HepG2 (cell line): ENCODE data around the gene COPZ2. TPM values are rescaled to one million over a fixed set of nuclear protein-coding genes. Genes with fewer than 3 reads are reported as not detected.
A peak's percentile ranks its signal among the peaks of the same experiment; 100 is the strongest.

Experiments used
- FOXP1 ChIP-seq, 2 experiments: fragments of 450-650 bp in 1 of 2; IDR thresholded peaks; 2 replicates each; pipeline ENCODE4 v1.6.1; 2017 to 2018; ENCODE audit warnings: antibody characterized with exemption in 1 of 2
- PHF8 ChIP-seq: sonication (generic); formaldehyde crosslinking; IDR thresholded peaks from 2 replicates; pipeline ENCODE4 v1.5.0; 2020; ENCODE audit warnings: missing genetic modification reagents
- REPIN1 ChIP-seq: sonication (generic); formaldehyde crosslinking; IDR thresholded peaks from 2 replicates; pipeline ENCODE4 v1.8.0; 2022; ENCODE audit warnings: missing genetic modification reagents, low read depth, mild to moderate bottlenecking, borderline replicate concordance
- RFX5 ChIP-seq: IDR thresholded peaks from 2 replicates; pipeline ENCODE4 v1.6.1; 2011; ENCODE audit warnings: low read depth, low read length, improper control_type of control experiment
- TBP ChIP-seq: sonication (generic); formaldehyde crosslinking; IDR thresholded peaks from 2 replicates; pipeline ENCODE4 v1.5.0; 2020; ENCODE audit warnings: missing genetic modification reagents
- ZFP36 ChIP-seq: fragments of 150-350 bp; IDR thresholded peaks from 2 replicates; pipeline ENCODE4 v1.6.1; 2018; ENCODE audit warnings: borderline replicate concordance, low read length, low read depth; ENCODE audit not compliant: partially characterized antibody
- ZNF782 ChIP-seq: sonication (generic); formaldehyde crosslinking; IDR thresholded peaks from 2 replicates; pipeline ENCODE4 v1.4.0; 2020; ENCODE audit warnings: missing genetic modification reagents, mild to moderate bottlenecking, borderline replicate concordance
- polyA plus RNA-seq, 8 experiments: library from polyadenylated mRNA; depleted of rRNA in 3 of 8; stranded (reverse) in 7 of 8; unstranded in 1 of 8; fragments of >200 nt; fragmentation: Illumina TruSeq in 4 of 8; extraction: Trizol in 4 of 8; gene quantifications; 2 replicates each; pipeline versions ENCODE4 v1.2.1 to v1.2.3, GENCODE V29; 2011 to 2016; ENCODE audit warnings: low read depth in 4 of 8, missing spikeins in 1 of 8, mixed read lengths in 1 of 8; ENCODE audit not compliant: insufficient read depth in 1 of 8
- total RNA-seq, 5 experiments: library from RNA; depleted of rRNA; stranded (reverse); fragments of >200 nt; fragmentation: Illumina TruSeq; extraction: Trizol; gene quantifications; 2 replicates each; pipeline ENCODE4 v1.2.3, GENCODE V29; 2016; ENCODE audit warnings: low read depth in 1 of 5
- TF ChIP-seq, protein P1 (sequence below): sonication (generic); formaldehyde crosslinking; IDR thresholded peaks from 2 replicates; pipeline ENCODE4 v1.5.1; 2020; ENCODE audit warnings: mild to moderate bottlenecking, missing genetic modification reagents, borderline replicate concordance
- TF ChIP-seq, protein P2 (sequence below): sonication (generic); formaldehyde crosslinking; IDR thresholded peaks from 2 replicates; pipeline ENCODE4 v1.4.0; 2020; ENCODE audit warnings: missing genetic modification reagents
- TF ChIP-seq, protein P3 (sequence below): sonication (generic); formaldehyde crosslinking; IDR thresholded peaks from 2 replicates; pipeline ENCODE4 v1.4.0; 2020; ENCODE audit warnings: mild to moderate bottlenecking, missing genetic modification reagents
- TF ChIP-seq, protein P4 (sequence below): sonication (generic); formaldehyde crosslinking; IDR thresholded peaks from 2 replicates; pipeline ENCODE4 v1.8.1; 2022; ENCODE audit warnings: mild to moderate bottlenecking, missing genetic modification reagents

Gene COPZ2
- total and polyA plus RNA-seq, 2 of the 13 experiments (the other 11 are each of a cell fraction or from before 2014, with no cell fraction given), result 0.61 to 1.5 TPM

DNA sequence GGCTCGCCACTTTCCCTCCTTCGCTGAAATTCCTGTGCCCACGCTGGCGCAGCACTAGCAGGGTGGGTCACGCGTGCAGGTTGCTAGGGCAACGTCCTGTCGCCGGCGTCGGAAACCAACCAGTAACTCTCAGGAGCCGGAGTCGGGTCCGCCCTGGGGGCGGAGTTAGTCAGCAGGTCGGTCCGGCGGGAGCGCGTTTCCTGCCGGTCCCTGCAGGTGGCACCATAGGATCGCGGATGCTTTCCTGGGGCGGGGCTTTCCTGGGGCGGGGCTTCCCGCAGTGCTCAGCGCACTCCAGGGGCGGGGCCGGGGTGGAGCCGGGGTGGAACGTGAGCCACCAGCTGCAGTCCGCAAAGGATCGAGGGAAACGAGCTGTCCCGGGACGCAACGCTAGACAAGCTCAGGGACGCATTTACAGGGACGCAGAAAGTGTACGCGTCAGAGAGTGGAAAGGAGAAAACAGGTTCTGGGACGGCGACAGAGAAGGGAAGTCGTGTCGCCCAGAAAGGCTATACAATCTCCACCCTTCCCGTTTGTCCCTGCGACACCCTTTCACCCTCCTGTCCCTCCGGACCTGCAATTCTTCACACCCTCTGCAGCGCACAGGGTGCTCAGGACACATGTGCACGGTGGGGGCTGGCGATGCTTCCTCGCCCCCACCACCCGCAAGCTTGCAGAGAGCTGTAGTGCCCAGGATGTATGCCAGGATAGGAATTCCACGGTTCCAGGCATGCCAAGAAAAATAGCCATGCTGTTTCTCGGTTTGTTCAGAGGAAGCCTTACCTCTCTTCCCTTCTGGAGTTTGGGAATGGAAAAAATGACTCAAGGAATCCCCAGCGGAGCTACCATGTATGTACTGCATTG is 12.3 kb downstream of the COPZ2 start (continued):
- TF ChIP-seq, protein P1, sequence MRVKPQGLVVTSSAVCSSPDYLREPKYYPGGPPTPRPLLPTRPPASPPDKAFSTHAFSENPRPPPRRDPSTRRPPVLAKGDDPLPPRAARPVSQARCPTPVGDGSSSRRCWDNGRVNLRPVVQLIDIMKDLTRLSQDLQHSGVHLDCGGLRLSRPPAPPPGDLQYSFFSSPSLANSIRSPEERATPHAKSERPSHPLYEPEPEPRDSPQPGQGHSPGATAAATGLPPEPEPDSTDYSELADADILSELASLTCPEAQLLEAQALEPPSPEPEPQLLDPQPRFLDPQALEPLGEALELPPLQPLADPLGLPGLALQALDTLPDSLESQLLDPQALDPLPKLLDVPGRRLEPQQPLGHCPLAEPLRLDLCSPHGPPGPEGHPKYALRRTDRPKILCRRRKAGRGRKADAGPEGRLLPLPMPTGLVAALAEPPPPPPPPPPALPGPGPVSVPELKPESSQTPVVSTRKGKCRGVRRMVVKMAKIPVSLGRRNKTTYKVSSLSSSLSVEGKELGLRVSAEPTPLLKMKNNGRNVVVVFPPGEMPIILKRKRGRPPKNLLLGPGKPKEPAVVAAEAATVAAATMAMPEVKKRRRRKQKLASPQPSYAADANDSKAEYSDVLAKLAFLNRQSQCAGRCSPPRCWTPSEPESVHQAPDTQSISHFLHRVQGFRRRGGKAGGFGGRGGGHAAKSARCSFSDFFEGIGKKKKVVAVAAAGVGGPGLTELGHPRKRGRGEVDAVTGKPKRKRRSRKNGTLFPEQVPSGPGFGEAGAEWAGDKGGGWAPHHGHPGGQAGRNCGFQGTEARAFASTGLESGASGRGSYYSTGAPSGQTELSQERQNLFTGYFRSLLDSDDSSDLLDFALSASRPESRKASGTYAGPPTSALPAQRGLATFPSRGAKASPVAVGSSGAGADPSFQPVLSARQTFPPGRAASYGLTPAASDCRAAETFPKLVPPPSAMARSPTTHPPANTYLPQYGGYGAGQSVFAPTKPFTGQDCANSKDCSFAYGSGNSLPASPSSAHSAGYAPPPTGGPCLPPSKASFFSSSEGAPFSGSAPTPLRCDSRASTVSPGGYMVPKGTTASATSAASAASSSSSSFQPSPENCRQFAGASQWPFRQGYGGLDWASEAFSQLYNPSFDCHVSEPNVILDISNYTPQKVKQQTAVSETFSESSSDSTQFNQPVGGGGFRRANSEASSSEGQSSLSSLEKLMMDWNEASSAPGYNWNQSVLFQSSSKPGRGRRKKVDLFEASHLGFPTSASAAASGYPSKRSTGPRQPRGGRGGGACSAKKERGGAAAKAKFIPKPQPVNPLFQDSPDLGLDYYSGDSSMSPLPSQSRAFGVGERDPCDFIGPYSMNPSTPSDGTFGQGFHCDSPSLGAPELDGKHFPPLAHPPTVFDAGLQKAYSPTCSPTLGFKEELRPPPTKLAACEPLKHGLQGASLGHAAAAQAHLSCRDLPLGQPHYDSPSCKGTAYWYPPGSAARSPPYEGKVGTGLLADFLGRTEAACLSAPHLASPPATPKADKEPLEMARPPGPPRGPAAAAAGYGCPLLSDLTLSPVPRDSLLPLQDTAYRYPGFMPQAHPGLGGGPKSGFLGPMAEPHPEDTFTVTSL (CRISPR knock-in tag), result peak; percentile 14; the same call in 1 of the 2 replicates
- no peak for TF ChIP-seq ZNF782 (CRISPR knock-in tag)
- TF ChIP-seq, protein P2, sequence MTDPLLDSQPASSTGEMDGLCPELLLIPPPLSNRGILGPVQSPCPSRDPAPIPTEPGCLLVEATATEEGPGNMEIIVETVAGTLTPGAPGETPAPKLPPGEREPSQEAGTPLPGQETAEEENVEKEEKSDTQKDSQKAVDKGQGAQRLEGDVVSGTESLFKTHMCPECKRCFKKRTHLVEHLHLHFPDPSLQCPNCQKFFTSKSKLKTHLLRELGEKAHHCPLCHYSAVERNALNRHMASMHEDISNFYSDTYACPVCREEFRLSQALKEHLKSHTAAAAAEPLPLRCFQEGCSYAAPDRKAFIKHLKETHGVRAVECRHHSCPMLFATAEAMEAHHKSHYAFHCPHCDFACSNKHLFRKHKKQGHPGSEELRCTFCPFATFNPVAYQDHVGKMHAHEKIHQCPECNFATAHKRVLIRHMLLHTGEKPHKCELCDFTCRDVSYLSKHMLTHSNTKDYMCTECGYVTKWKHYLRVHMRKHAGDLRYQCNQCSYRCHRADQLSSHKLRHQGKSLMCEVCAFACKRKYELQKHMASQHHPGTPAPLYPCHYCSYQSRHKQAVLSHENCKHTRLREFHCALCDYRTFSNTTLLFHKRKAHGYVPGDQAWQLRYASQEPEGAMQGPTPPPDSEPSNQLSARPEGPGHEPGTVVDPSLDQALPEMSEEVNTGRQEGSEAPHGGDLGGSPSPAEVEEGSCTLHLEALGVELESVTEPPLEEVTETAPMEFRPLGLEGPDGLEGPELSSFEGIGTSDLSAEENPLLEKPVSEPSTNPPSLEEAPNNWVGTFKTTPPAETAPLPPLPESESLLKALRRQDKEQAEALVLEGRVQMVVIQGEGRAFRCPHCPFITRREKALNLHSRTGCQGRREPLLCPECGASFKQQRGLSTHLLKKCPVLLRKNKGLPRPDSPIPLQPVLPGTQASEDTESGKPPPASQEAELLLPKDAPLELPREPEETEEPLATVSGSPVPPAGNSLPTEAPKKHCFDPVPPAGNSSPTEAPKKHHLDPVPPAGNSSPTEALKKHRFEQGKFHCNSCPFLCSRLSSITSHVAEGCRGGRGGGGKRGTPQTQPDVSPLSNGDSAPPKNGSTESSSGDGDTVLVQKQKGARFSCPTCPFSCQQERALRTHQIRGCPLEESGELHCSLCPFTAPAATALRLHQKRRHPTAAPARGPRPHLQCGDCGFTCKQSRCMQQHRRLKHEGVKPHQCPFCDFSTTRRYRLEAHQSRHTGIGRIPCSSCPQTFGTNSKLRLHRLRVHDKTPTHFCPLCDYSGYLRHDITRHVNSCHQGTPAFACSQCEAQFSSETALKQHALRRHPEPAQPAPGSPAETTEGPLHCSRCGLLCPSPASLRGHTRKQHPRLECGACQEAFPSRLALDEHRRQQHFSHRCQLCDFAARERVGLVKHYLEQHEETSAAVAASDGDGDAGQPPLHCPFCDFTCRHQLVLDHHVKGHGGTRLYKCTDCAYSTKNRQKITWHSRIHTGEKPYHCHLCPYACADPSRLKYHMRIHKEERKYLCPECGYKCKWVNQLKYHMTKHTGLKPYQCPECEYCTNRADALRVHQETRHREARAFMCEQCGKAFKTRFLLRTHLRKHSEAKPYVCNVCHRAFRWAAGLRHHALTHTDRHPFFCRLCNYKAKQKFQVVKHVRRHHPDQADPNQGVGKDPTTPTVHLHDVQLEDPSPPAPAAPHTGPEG (CRISPR knock-in tag), result no peak; the same call in 1 of the 2 replicates
- 0 out of 2 replicates have a peak, but pooled peaks have one; percentile 82 for TF ChIP-seq TBP (CRISPR knock-in tag)
- TF ChIP-seq RFX5, result peak; percentile 60; the same call in 1 of the 2 replicates
- no peak for TF ChIP-seq FOXP1 (IDR thresholded peaks at IDR 0.05)
- no peak; the same call in 1 of the 2 replicates for TF ChIP-seq FOXP1 (CRISPR knock-in tag; IDR thresholded peaks at IDR 0.05)
- TF ChIP-seq, protein P3, sequence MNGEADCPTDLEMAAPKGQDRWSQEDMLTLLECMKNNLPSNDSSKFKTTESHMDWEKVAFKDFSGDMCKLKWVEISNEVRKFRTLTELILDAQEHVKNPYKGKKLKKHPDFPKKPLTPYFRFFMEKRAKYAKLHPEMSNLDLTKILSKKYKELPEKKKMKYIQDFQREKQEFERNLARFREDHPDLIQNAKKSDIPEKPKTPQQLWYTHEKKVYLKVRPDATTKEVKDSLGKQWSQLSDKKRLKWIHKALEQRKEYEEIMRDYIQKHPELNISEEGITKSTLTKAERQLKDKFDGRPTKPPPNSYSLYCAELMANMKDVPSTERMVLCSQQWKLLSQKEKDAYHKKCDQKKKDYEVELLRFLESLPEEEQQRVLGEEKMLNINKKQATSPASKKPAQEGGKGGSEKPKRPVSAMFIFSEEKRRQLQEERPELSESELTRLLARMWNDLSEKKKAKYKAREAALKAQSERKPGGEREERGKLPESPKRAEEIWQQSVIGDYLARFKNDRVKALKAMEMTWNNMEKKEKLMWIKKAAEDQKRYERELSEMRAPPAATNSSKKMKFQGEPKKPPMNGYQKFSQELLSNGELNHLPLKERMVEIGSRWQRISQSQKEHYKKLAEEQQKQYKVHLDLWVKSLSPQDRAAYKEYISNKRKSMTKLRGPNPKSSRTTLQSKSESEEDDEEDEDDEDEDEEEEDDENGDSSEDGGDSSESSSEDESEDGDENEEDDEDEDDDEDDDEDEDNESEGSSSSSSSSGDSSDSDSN (CRISPR knock-in tag), result peak; percentile 28; the same call in 1 of the 2 replicates
- 0 out of 2 replicates have a peak, but pooled peaks have one; percentile 28 for TF ChIP-seq PHF8
- TF ChIP-seq REPIN1, result peak; percentile 35; the same call in 1 of the 2 replicates
- TF ChIP-seq, protein P4, sequence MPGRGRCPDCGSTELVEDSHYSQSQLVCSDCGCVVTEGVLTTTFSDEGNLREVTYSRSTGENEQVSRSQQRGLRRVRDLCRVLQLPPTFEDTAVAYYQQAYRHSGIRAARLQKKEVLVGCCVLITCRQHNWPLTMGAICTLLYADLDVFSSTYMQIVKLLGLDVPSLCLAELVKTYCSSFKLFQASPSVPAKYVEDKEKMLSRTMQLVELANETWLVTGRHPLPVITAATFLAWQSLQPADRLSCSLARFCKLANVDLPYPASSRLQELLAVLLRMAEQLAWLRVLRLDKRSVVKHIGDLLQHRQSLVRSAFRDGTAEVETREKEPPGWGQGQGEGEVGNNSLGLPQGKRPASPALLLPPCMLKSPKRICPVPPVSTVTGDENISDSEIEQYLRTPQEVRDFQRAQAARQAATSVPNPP, result no peak
- TF ChIP-seq ZFP36, result peak; percentile 53
